ENCODE results near the gene OSBPL3.

OSBPL3 gene

DNA sequence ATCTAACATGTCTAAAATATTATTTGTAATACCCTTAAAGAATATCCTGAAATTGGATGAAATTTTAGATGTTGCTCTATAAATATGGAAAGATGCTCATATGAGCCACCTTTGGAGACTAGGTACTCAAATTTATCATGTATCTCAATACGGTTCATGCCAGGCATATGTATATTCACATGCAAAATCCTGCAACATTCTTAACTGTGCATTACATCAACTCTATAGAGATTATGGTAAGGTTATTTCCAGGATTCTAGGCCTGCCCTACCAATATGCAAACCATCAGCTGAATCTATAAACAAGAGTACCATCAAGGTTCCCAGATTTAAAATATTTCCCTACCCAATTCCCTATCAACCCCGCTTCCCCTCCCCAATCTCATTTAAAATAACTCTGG, 27.5 kb downstream of the OSBPL3 start:
- no peak for DNase-seq

DNA sequence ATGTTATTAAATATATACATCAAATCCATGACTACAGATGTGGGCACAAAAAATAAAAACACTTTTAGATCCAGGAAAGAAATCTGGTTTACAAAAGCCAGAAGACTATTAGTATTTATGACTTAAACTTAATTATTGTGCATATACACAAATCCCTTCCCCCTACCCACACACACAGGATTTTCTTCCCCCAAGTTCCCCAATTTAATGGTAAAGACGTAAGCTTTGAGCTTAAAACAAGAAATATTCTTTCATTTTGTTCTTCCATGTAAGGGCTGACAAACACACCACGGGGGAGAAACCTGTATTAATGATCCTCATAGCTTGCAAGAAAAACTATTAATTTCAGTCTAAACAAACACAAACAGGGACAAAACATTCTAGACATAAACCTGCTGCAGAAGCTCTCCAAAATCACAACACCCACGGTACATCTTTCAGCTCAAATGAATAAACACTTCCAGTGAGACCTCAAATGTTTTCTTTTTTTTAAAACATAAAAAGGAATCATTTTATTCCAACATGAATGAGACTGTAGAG, 28.5 kb downstream of the OSBPL3 start:
- DNase-seq: no peak

DNA sequence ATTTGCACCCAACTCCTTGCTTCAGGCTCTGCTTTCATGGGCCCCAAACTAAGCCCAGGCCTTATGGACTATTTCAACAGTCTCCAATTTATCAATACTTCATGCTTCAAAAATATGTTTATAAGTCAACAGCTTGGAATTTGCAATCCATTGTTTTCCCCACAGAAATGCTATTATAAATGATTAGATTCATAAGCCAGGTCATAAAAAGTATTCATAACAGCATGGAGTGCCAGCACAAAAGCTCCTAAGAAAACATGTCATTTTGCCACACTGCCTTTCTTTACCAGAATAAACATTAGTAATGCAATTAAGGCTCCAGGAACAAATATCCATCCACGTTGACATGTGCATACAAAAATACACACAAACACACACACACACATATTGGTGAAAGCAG, 30.1 kb downstream of the OSBPL3 start:
- no peak for DNase-seq

DNA sequence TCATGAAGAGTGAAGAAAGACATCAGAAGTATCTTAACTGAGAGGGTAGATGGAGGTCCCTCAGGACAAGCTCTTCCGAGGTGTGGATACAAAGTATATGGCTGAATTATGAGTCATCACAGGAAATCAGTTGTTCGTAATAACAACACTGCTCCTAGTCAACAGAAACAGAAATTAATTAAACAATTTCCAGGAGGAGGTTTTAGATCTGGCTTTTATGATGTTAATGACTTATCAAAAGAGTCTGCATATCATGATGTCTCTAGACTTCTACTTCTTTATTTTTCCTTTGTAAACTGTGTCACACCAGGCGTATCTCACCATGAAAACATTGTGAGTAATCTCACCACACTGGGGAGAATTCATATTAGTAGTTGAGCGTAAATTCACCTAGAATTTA, 31.2 kb downstream of the OSBPL3 start:
- no peak for DNase-seq

DNA sequence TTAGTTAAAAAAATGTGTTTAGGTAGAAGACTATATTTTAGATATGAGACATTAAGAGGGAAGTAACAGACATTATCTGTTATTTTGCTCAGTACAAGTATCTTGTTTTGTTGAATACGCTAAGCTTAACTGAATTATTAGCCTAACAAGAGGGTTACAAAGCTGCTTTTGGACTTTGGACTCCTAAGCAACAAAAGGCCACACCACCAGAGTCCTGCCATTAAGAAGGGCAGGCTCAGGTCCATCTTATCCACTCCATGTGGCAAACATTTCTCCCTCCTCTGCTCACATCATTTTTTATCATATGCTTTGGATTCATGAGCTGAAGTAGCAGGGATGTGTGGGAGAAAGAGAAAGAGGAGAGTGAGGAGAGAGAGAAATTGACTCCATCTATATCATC, 33.5 kb downstream of the OSBPL3 start:
- no peak for DNase-seq

DNA sequence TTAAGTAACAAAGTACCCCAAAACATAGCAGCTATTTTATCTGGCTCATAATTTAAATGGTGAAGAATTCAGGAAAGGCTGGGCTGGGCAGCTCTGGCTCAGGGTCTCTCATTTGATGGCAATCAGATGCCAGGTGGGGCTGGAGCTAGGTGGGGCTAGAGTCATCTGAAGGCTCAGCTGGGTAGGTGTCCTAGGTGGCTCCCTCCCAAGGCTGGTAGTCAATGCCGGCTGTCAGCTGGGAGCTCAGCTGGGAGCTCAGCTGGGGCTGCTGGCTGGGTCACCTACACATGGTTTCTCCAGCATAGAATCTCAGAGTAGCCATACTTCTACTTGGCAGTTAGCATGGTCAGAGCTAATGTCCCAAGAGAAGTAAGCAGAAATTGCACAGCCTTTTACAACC, 34.1 kb downstream of the OSBPL3 start:
- no peak for DNase-seq

DNA sequence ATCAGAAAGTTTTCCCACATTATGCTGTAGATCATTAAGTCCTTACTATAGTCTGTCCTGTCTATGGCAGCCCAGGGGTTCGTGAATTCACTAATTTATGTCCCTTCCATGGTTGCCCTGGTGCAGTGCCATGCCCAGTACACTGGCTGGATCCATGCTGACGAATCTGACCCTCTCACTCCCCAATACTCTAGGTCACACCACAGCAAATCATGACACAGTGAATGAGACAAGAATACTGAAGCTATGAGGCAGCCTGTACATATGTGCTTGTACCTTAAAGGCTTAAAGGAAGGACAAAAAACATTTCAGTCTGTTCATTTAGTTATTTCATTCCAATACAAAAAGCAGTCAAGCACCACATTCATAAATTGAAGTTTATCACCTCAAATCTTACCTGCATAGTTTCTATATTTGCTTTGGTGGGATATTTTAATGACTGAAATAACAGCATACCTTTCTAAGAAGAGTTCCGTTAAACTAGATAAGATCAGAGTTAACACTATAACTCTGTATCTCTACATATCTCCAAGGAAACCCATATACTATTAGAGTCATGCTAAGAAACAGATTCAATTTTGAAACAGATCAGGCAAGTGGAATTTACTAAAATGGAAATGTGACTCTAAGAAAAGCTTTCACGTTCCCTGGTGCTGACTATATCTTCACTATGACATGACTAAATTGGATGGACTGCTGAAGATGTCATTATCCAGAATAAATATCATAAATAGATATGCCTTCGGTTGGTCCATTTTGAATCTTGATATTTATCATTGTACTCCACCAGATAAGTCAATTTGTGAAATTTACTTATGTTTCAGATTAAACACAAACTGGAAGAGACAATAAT, 36.7 kb downstream of the OSBPL3 start:
- DNase-seq: no peak

DNA sequence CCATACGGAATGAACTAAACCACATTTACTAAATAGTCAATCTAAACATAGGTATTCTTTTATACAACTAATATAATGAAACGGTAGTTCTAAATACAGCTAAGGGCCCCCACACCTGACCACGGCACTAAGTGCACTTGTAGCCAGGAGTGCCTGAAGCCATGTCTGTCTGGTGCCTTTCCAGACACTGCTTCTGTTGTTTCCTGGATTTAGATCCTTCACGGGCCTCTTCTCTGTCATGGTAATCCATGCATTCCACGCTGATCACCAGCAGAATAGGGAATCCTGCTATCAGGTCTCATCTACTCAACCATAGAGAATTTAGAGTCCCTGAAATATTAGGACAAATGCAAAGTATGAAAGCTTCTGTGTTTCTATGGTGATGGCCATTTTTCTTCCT, 37.8 kb downstream of the OSBPL3 start:
- DNase-seq: no peak

DNA sequence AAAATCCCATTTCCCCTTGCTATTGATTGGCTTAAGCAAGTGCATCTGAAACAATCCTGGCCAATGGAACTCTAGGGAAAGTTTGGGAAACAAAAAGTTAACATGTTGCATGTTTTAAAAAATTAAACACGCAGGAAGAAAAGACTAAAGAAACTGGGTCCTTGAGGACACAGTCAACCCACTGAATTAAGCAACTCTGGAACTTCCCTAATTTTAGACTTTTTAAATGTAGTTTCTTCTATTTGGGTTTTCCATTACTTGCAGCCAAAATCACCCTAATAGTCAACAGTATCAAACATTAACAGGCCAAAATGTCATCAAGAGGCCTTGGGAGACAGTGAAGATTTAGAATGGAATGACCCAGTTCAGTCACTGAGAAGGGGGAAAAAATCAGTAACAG, 40.6 kb downstream of the OSBPL3 start:
- DNase-seq: no peak

DNA sequence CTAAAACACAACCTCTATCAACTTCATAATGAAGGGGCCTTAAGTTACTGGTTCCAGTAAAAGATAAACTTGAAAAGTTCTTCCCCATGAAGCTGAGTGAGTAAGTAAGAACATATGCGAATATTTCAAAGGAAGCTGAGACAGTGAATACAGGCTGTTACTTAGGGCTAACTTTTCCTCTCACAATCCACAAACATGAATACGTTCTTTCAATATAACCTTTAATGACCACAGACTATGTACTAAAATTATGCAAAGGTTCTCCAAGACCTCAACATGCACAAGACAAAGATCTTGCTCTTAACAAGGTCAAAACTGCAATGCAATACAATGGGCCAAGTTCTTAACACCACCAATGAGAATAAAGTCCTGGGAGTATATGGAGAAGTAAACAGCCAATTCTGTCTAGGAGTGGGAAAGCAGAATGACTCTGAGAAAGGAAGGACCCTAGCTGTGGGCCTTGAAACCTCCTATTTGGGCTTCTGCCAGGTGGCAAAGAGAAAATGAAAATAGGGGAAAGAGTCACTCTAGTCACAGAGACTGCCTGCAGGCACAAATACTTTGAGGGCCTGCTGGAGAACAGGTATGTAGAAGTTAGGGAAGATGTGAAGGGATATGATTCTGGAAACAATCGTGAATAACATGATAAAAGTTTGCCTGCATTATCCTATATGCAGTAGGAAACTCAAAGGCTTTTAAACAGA, 43.7 kb downstream of the OSBPL3 start:
- no peak for DNase-seq

DNA sequence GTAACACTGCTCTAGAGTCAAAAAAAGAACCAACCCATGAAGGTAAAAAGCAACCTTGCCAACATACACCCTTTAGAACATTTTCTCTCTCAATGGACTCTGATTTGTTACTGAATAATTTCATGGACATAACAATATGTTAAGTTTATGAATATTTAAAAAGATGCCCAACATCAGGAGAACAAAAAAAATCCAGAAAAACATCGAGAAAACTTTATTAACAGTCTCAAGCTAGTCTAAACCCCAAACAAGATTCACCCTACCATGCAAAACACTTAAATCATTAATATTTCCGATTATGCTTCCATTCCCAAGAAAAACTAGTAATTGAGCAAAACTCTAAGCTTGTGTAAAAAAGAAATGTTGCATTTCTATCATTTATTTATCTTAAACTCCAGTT, 46.7 kb downstream of the OSBPL3 start:
- DNase-seq: no peak

DNA sequence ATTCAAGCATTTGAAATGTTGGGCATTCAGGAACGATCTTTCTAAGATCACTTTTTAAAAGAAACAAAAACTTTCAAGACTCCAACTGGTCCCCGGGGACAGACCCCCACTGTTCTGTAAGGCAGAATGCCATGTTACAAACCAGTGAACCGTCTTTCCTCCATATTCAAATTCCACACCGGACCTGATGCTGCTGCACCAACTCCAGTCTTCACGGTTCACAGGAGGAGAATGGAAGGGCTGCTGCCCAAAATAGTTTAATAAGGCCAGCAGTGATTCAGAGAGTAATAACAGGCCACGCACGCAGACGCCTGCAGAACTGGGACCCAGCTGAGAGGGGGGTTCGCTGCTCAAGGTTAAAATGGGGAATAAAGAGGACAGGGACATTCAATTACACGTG, 47.2 kb downstream of the OSBPL3 start:
- no peak for DNase-seq

DNA sequence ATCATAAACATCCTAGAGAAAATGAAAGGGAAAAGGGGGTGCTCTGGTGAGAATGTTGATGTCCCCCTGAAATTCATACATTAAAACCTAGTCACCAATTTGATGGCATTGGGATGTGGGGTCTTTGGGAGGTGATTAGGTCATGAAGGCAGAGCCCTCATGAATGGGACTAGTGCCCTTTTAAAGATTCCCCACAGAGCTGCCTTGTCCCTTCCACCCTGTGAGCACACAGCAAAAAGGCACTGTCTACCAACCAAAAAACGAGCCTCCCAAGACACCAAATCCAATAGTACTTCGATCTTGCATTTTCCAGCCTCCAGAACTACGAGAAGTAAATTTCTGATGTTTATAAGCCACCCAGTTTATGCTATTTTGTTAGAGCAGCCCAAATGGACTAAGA, 47.6 kb downstream of the OSBPL3 start:
- no peak for DNase-seq

DNA sequence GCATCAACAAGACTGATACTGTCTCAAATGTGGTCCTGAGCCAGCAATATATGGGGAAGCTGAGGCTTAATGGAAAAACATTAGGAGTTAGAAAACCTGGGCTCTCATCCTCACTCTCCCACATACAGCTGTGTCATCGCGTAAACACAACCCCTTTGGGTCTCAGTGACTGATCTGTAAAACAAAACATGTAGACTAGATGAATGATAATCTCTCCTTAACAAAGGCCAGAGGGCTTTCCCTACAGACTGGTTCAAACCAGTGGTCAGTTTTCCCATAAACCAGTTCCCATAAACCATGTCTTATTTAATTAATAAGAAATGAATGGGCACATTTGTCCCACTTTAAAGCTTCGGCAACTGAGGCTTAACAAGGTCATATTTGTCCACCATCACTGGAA, 48.1 kb downstream of the OSBPL3 start:
- no peak for DNase-seq

DNA sequence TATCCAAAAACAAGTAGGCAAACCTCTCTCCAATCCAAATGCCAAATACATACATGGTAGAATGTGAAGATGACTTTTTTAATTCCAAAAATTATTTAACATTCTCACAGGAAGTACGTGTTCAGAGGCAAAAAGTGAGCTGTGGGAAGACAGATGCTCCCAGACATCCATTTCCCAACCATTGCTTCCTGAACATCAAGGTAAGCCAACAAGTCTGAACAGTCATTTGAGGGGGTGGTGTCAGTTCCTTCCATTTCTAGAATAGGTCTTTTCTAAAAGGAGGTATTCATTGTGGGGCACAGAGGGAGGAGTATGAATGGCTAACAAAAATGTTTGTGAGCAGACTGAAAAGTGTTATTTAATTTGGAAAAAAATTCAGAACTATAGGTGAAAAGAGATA, 49.1 kb downstream of the OSBPL3 start:
- no peak for DNase-seq

DNA sequence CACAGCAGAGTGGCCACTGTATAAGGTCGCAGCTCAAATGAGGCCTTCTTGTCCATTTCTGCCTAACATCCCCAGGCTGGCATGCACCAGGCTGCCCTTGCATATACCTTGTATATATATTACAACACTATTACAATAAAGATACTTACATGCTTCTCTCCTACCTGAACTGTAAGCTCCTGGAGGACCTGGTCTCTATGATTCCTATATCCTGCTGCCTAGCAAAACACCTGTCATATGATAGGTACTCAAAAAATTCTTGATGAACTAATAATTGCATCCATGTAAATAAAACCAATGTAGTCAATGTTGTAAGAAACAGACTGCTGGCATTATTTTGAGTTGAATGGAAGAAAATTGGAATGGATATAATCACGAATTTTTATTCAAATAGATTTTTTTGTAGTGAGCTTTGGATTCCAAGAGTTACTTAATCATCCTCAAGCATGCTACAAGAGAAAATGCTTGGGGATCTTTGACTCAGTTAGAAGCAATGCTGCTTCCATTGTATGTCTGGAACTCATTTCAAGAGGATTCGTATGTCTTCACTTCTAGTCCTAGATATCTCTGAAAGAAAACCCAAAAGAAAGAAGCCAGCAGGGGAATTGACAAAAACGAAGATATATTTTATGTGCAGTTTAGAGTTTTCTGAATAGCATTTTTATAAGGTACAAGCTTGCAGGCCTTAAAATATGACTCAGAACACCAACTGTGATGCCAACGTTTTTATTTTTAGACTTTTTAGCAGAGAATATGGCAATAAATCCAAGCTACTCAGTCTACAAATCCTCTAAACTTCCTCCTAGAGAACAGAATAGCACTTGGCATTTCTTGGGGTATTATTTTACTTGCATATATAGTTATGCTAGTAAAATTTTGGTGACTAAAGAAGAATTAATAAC, 53.1 kb downstream of the OSBPL3 start:
- DNase-seq: no peak

DNA sequence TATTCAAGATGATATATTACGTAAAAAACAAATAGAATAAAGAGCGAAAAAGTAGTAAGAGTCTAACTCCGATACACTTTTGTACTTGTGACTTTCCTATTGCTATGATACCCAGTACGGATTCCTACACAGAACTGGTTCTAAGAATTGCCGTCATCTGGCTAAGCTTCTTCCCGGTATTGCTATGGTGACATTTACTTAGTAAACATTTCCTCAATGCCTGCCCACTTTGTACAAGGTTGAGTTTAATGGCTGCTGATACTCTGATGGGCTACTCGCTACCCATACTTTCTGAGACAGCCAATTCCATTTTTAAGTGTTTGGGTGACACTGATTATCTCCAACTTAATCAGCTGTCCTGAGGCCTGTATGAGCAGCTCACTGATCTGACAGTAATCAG, 55.6 kb downstream of the OSBPL3 start:
- DNase-seq: no peak

DNA sequence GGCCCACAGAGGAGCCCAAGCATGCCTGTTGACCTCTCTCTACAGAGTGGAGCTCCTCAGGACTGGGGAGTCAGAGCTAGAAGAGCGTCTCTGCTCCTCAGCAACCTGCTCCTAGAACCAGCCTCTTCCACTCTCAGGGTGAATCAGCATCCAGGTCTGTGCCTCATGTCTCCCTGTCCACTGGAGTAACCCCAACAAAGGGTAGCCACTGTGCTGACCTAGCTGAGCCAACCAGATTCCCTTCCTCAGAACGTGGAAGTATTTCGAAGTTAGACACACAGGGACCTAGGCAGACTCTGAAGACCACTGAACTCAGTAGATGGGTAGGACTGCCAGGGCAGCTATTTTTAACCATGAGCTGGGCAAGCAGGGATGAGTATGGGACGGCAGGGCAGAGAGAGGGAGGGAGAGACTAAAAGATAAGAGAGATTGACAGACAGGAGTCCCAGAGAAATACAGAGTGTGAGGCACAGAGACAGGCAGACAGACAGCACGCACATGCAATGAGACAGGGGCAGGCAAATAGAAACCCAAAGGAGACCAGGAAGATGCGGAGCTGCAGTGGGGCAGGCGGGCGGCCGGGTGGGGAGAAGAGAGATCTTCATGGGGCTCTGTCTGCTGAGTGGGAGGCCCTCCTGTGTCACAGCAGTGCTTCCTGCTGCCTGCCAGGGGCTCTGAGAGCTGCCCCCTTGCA, 56.7 kb downstream of the OSBPL3 start:
- DNase-seq: no peak

DNA sequence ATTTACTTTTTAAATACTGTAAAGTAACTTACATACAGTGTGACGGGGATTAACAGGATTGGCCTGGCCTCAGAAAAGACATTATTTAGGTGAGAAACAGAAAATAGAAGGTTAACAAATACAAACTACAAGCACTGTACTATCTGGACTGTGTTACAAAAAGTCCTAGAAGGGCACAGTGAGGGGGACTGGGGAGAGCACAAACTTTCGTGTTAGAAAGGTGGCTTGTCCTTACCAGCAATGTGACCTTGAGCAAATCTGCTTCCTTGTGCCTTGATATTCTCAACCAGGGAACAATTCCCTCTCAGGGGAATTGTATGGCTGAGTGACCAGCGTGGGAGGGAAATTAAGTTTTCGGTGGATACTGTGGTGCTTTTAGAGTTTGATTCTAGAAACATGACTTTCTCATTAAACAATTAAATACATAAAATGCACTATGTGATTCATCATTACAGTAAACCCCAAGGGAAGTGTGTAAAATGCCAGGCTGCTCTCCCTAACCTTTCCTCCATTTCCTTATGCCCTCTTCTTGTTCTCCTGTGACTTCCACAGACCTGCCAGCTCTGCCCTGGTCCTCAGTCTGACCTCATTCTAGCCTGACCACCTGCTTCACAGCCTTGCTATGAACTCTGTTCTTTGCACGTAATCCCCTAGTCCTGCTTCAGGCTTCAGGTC, 57.7 kb downstream of the OSBPL3 start:
- no peak for DNase-seq

DNA sequence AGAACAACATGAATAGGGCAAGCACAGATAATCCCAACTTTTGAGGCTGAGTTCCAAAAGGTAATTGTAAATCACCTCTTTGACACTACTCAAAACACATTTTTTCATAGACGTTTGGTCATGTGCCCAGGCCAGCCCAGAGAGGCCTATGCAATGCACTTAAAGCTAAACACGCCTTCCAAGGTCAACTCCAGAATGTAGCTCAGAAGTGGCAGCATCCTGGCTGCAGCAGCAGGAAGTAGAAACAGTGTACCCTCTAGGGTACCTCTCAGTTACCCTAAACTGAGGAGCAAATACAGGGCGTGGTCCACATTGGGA, 58.7 kb downstream of the OSBPL3 start:
- DNase-seq: no peak

DNA sequence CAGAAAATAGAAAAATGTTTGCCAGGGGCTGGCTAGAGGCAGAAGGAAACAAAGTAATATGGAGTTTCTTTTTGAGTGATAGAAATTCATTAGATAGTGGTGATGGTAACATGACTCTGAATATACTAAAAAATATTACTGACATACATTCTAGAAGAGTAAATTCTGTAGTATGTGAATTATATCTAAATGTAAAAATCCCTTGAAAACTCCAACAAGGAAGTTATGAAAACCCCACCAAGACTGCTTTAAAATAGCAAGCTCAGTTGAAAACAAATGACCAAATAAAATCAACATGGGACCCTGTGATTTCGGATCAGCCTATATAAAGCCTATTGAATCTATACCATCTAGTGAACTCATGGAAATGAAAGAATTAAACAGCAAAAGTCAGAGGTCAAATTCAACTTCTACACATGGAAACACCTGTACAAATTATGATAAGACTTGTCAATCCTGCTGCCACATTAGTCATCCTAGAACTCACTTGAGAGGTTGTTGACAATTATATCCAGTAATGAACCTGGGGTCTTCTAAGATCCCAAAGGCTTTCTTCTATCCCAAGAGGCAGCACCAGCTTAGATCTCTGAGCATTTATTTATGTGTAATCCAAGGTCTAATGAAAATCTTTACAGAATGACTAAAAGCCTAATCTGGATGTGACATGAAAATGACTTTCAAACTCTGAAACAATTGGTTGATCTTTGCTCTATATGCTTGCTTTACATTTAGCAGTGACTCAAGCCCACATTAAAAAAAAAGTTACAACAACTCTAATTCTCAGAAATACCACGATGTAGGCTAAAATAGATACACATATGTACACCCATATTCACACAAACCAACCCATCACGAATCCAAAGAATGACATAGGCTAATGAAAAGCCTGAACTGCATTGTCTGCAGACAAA, 59.3 kb downstream of the OSBPL3 start:
- DNase-seq: no peak
